ENCODE data around the gene ZMYM1. TPM values are rescaled to one million over a fixed set of nuclear protein-coding genes. Genes with fewer than 3 reads are reported as not detected.

ZMYM1 gene
- total RNA-seq, 2 donors from 2014 or later, result 8.0 to 11.1 TPM

DNA sequence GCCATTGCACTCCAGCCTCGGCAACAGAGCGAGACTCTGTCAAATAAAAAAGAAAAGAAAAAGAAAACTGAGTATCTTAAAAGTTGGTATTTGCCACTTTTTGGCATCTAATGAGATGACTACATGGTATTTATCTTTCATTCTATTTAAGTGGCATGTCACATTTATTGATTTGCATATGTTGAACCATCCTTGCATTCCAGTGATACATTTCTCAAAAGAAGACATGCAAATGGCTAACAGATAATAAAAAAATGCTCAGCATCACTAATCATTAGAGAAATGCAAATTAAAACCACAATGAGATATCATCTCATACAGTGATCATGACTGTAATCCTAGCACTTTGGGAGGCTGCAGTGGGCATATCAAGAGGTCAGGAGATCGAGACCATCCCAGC, 85.7 kb downstream of the ZMYM1 start:
- no peak overlapping the region for H3K27ac Mint-ChIP-seq
- H3K27me3 Mint-ChIP-seq, result no peaks in the 10 kb centered on the region
- no peak for DNase-seq
- no peak for ATAC-seq
- H3K4me1 Mint-ChIP-seq, result peaks cover 2% of the 10 kb centered on the region
- no peaks in the 10 kb centered on the region for H3K9me3 ChIP-seq (ENCODE audit: control insufficient read depth, low read length, poor library complexity, severe bottlenecking)
- no peaks in the 10 kb centered on the region for H3K36me3 Mint-ChIP-seq (ENCODE audit: low read depth)
- H3K4me3 Mint-ChIP-seq, result no peak overlapping the region

Other genes starting within 250 kb of the ZMYM1 start
- 10 to 100 TPM; 29.6 to 39.2 TPM for gene SMIM12, start 219.6 kb upstream of the ZMYM1 start, total RNA-seq
- under 1 TPM; 0.55 to 0.75 TPM for gene DLGAP3, start 149.7 kb upstream of the ZMYM1 start, total RNA-seq
- 10 to 100 TPM; 10.6 to 14.4 TPM for gene TMEM35B, start 94.0 kb upstream of the ZMYM1 start, total RNA-seq
- 10 to 100 TPM; 21.9 to 27.7 TPM for gene ZMYM6, start 47.4 kb upstream of the ZMYM1 start, total RNA-seq
- 100 to 1,000 TPM; 694 to 699 TPM for gene SFPQ, start 113.8 kb downstream of the ZMYM1 start, total RNA-seq
- gene ZMYM4, start 189.3 kb downstream of the ZMYM1 start, total RNA-seq, result 10 to 100 TPM; 32.0 to 37.3 TPM

Measured in T-helper 17 cell (primary cell).